Activated T-helper 2 cell treated with anti-CD3 and anti-CD28 coated beads, Interferon-gamma antibody, Interleukin-2, Interleukin-4, amounts not matched to agents 10 μg/mL and 5 μg/mL and 100 μg/mL, durations not matched to agents 14 hours and 24 hours and 36 hours (primary cell): ENCODE data around the gene SLC2A9. TPM values are rescaled to one million over a fixed set of nuclear protein-coding genes. Genes with fewer than 3 reads are reported as not detected.

ENCODE experiments used
- DNase-seq: peaks from one replicate; pipeline ENCODE4 v3.0.0; 2021; ENCODE audit warnings: low spot score
- H3K27ac Mint-ChIP-seq: one replicate; pipeline ENCODE4 v1.8.0; 2021; ENCODE audit warnings: mixed read lengths
- H3K27me3 Mint-ChIP-seq: one replicate; pipeline ENCODE4 v1.8.0; 2021; ENCODE audit warnings: low read depth, mixed read lengths
- H3K36me3 Mint-ChIP-seq: one replicate; pipeline ENCODE4 v1.8.0; 2021; ENCODE audit warnings: low read depth, mixed read lengths
- H3K4me1 Mint-ChIP-seq: one replicate; pipeline ENCODE4 v1.8.0; 2021; ENCODE audit warnings: low read depth, mixed read lengths
- H3K4me3 Mint-ChIP-seq: one replicate; pipeline ENCODE4 v1.8.0; 2021; ENCODE audit warnings: low read depth, mild to moderate bottlenecking, moderate library complexity, mixed read lengths
- H3K9me3 Mint-ChIP-seq: one replicate; pipeline ENCODE4 v1.8.0; 2021; ENCODE audit warnings: mixed read lengths
- intact Hi-C: fragments of 100-400 bp; cut with micrococcal nuclease; formaldehyde crosslinking; loops from one replicate; pipeline ENCODE4 v1.15.1; 2023
- total RNA-seq: library from RNA; stranded (reverse); gene quantifications from 2 replicates; pipeline ENCODE4 v1.2.3, GENCODE V29; 2022

SLC2A9 gene
- total RNA-seq, 1 donor from 2014 or later = 1.3 TPM

GRCh38 chr4:9893329-9894108, 127.8 kb downstream of the SLC2A9 start:
- Mint-ChIP-seq H3K4me3 (no peak overlapping the region), H3K27me3 (peaks cover 7% of the 10 kb centered on the region), H3K27ac (no peak overlapping the region), H3K36me3 (no peaks in the 10 kb centered on the region), H3K9me3 (no peaks in the 10 kb centered on the region), H3K4me1 (no peaks in the 10 kb centered on the region)
- no peak for DNase-seq
- intact Hi-C loops = loop anchor here (10.0 kb wide), 1 partner anchor 129 kb away; no protein-coding TSS in a partner anchor

GRCh38 chr4:9891740-9892139, 129.6 kb downstream of the SLC2A9 start:
- H3K27me3 Mint-ChIP-seq = peaks cover 7% of the 10 kb centered on the region
- intact Hi-C loops = loop anchor here (10.0 kb wide), 1 partner anchor 127 kb away; no protein-coding TSS in a partner anchor
- H3K9me3 Mint-ChIP-seq = no peaks in the 10 kb centered on the region
- H3K36me3 Mint-ChIP-seq = no peaks in the 10 kb centered on the region
- DNase-seq = no peak
- H3K4me3 Mint-ChIP-seq = no peak overlapping the region
- H3K4me1 Mint-ChIP-seq = no peaks in the 10 kb centered on the region
- no peak overlapping the region for H3K27ac Mint-ChIP-seq

GRCh38 chr4:9891056-9891455, 130.2 kb downstream of the SLC2A9 start:
- Mint-ChIP-seq H3K4me3 (no peak overlapping the region), H3K9me3 (no peaks in the 10 kb centered on the region), H3K27ac (no peak overlapping the region), H3K4me1 (no peaks in the 10 kb centered on the region), H3K27me3 (peaks cover 3% of the 10 kb centered on the region), H3K36me3 (no peaks in the 10 kb centered on the region)
- intact Hi-C loops = loop anchor here (10.0 kb wide), 1 partner anchor 126 kb away; no protein-coding TSS in a partner anchor
- DNase-seq = no peak

GRCh38 chr4:9889306-9889705, 132.0 kb downstream of the SLC2A9 start:
- DNase-seq = no peak
- Mint-ChIP-seq H3K36me3 (no peaks in the 10 kb centered on the region), H3K9me3 (no peaks in the 10 kb centered on the region), H3K27me3 (peaks cover under 1% of the 10 kb centered on the region), H3K4me1 (no peaks in the 10 kb centered on the region), H3K4me3 (no peak overlapping the region), H3K27ac (no peak overlapping the region)
- intact Hi-C loops = no loop called here

- DNase-seq = no peak
- intact Hi-C loops = no loop called here
- H3K9me3 Mint-ChIP-seq = no peaks in the 10 kb centered on the region
- H3K27ac Mint-ChIP-seq = no peak overlapping the region
- no peaks in the 10 kb centered on the region for H3K27me3 Mint-ChIP-seq
- no peak overlapping the region for H3K4me3 Mint-ChIP-seq
- H3K36me3 Mint-ChIP-seq = no peaks in the 10 kb centered on the region
- H3K4me1 Mint-ChIP-seq = no peaks in the 10 kb centered on the region
Observed at GRCh38 chr4:9885958-9886357, 135.3 kb downstream of the SLC2A9 start.

- Mint-ChIP-seq H3K4me1 (no peaks in the 10 kb centered on the region), H3K27me3 (peaks cover 4% of the 10 kb centered on the region), H3K27ac (no peak overlapping the region), H3K4me3 (no peak overlapping the region), H3K36me3 (no peaks in the 10 kb centered on the region), H3K9me3 (no peaks in the 10 kb centered on the region)
- no peak for DNase-seq
- intact Hi-C loops = no loop called here
Observed at GRCh38 chr4:9880406-9881197, 140.7 kb downstream of the SLC2A9 start.

- H3K27me3 Mint-ChIP-seq = peaks cover 5% of the 10 kb centered on the region
- no peak overlapping the region for H3K27ac Mint-ChIP-seq
- no peak overlapping the region for H3K4me3 Mint-ChIP-seq
- no peak for DNase-seq
- H3K36me3 Mint-ChIP-seq = no peaks in the 10 kb centered on the region
- no peaks in the 10 kb centered on the region for H3K4me1 Mint-ChIP-seq
- intact Hi-C loops = no loop called here
- no peaks in the 10 kb centered on the region for H3K9me3 Mint-ChIP-seq
Observed at GRCh38 chr4:9877123-9877522, 144.2 kb downstream of the SLC2A9 start.

GRCh38 chr4:9875516-9875915, 145.8 kb downstream of the SLC2A9 start:
- DNase-seq = no peak
- Mint-ChIP-seq H3K27me3 (peaks cover 5% of the 10 kb centered on the region), H3K4me3 (no peak overlapping the region), H3K36me3 (no peaks in the 10 kb centered on the region), H3K4me1 (no peaks in the 10 kb centered on the region), H3K27ac (no peak overlapping the region), H3K9me3 (no peaks in the 10 kb centered on the region)
- intact Hi-C loops = no loop called here

GRCh38 chr4:9874385-9874784, 146.9 kb downstream of the SLC2A9 start:
- Mint-ChIP-seq H3K27ac (no peak overlapping the region), H3K4me3 (no peak overlapping the region), H3K9me3 (no peaks in the 10 kb centered on the region), H3K4me1 (no peaks in the 10 kb centered on the region), H3K27me3 (peaks cover 6% of the 10 kb centered on the region), H3K36me3 (no peaks in the 10 kb centered on the region)
- no peak for DNase-seq
- intact Hi-C loops = no loop called here

GRCh38 chr4:9870165-9870790, 151.0 kb downstream of the SLC2A9 start:
- Mint-ChIP-seq H3K27ac (no peak overlapping the region), H3K27me3 (peaks cover 4% of the 10 kb centered on the region), H3K9me3 (no peaks in the 10 kb centered on the region), H3K36me3 (no peaks in the 10 kb centered on the region), H3K4me1 (no peaks in the 10 kb centered on the region), H3K4me3 (no peak overlapping the region)
- intact Hi-C loops = no loop called here
- no peak for DNase-seq

GRCh38 chr4:9867751-9868425, 153.4 kb downstream of the SLC2A9 start:
- Mint-ChIP-seq H3K9me3 (no peaks in the 10 kb centered on the region), H3K27me3 (peaks cover 3% of the 10 kb centered on the region), H3K27ac (no peak overlapping the region), H3K36me3 (no peaks in the 10 kb centered on the region), H3K4me3 (no peak overlapping the region), H3K4me1 (no peaks in the 10 kb centered on the region)
- intact Hi-C loops = no loop called here
- DNase-seq = no peak

- H3K27ac Mint-ChIP-seq = no peak overlapping the region
- DNase-seq = no peak
- H3K4me3 Mint-ChIP-seq = no peak overlapping the region
- no peaks in the 10 kb centered on the region for H3K4me1 Mint-ChIP-seq
- intact Hi-C loops = no loop called here
- peaks cover 3% of the 10 kb centered on the region for H3K27me3 Mint-ChIP-seq
- H3K36me3 Mint-ChIP-seq = no peaks in the 10 kb centered on the region
- H3K9me3 Mint-ChIP-seq = no peaks in the 10 kb centered on the region
Observed at GRCh38 chr4:9866931-9867330, 154.4 kb downstream of the SLC2A9 start.
